Subcutaneous abdominal adipose tissue (tissue), 5 donors: ENCODE measurements around the gene COMMD3.

Experiments
- H3K27ac ChIP-seq: one replicate; pipeline ENCODE4 v1.7.0; 2013; ENCODE audit warnings: low read depth, mild to moderate bottlenecking, inconsistent platforms, low read length, moderate library complexity
- H3K27me3 ChIP-seq, 5 donors: one replicate each; pipeline ENCODE4 v1.7.0; 2013; ENCODE audit warnings: low read length in 5 of 5, inconsistent platforms in 1 of 5; ENCODE audit not compliant: control insufficient read depth in 5 of 5, insufficient read depth in 4 of 5
- H3K36me3 ChIP-seq, 5 donors: one replicate each; pipeline ENCODE4 v1.7.0; 2013; ENCODE audit warnings: low read length in 5 of 5; ENCODE audit not compliant: control insufficient read depth in 5 of 5, insufficient read depth in 5 of 5
- H3K4me1 ChIP-seq, 5 donors: one replicate each; pipeline ENCODE4 v1.7.0; 2013; ENCODE audit warnings: low read length in 5 of 5, mild to moderate bottlenecking in 3 of 5, moderate library complexity in 1 of 5; ENCODE audit not compliant: control insufficient read depth in 5 of 5, insufficient read depth in 5 of 5
- H3K4me3 ChIP-seq, 5 donors: one replicate each; pipeline ENCODE4 v1.7.0; 2013; ENCODE audit warnings: low read length in 5 of 5, low read depth in 1 of 5
- H3K9ac ChIP-seq, 5 donors: one replicate each; pipeline ENCODE4 v1.7.0; 2013; ENCODE audit warnings: low read length in 5 of 5, mild to moderate bottlenecking in 4 of 5, moderate library complexity in 3 of 5
- H3K9me3 ChIP-seq, 5 donors: one replicate each; pipeline ENCODE4 v1.7.0; 2013; ENCODE audit warnings: low read length in 5 of 5; ENCODE audit not compliant: control insufficient read depth in 5 of 5
- donor health status: healthy.
- donor health status: healthy.
- donor health status: healthy.
- donor health status: healthy.
- donor health status: healthy.

The COMMD3 gene

GRCh38 chr10:22316286-22317075, at the start of gene COMMD3:
TSS of gene COMMD3 (plus strand) at chr10:22316388. CDS start at chr10:22316418, 30 bp downstream.
- H3K27me3 ChIP-seq: no peaks in the 10 kb centered on the region
- no peaks in the 10 kb centered on the region for H3K36me3 ChIP-seq
- H3K9ac ChIP-seq: peak within 1 kb of the TSS; percentile 77 to 95 (median 88)
- H3K4me3 ChIP-seq: peak within 1 kb of the TSS; percentile 86 to 97 (median 93)
- H3K4me1 ChIP-seq: peaks cover 3 to 34% (median 23%) of the 10 kb centered on the region in 5 donors
- no peaks in the 10 kb centered on the region for H3K9me3 ChIP-seq
- H3K27ac ChIP-seq: peak within 1 kb of the TSS; percentile 96

- H3K36me3 ChIP-seq: no peaks in the 10 kb centered on the region
- H3K27me3 ChIP-seq: peaks cover 0 to under 1% (median 0%) of the 10 kb centered on the region in 5 donors
- H3K9ac ChIP-seq: no peak overlapping the region
- H3K4me1 ChIP-seq: no peaks in the 10 kb centered on the region
- H3K9me3 ChIP-seq: no peaks in the 10 kb centered on the region
- H3K27ac ChIP-seq: no peak overlapping the region
- H3K4me3 ChIP-seq: no peak overlapping the region
These were observed 47.7 kb upstream of the COMMD3 start for GRCh38 chr10:22268503-22268902.

GRCh38 chr10:22271786-22272185, 44.4 kb upstream of the COMMD3 start:
- H3K27ac ChIP-seq: no peak overlapping the region
- H3K27me3 ChIP-seq: no peaks in the 10 kb centered on the region
- no peaks in the 10 kb centered on the region for H3K9me3 ChIP-seq
- H3K4me3 ChIP-seq: no peak overlapping the region
- H3K36me3 ChIP-seq: no peaks in the 10 kb centered on the region
- H3K4me1 ChIP-seq: no peaks in the 10 kb centered on the region
- no peak overlapping the region for H3K9ac ChIP-seq

- no peaks in the 10 kb centered on the region for H3K36me3 ChIP-seq
- no peaks in the 10 kb centered on the region for H3K9me3 ChIP-seq
- no peak overlapping the region for H3K27ac ChIP-seq
- no peaks in the 10 kb centered on the region for H3K4me1 ChIP-seq
- no peak overlapping the region for H3K4me3 ChIP-seq
- no peak overlapping the region for H3K9ac ChIP-seq
- peaks cover 0 to 2% (median 0%) of the 10 kb centered on the region in 5 donors for H3K27me3 ChIP-seq
These were observed 37.8 kb upstream of the COMMD3 start for GRCh38 chr10:22278441-22278782.

- Histone ChIP-seq H3K9ac (no peak overlapping the region), H3K9me3 (no peaks in the 10 kb centered on the region), H3K27ac (no peak overlapping the region), H3K36me3 (no peaks in the 10 kb centered on the region), H3K4me1 (no peaks in the 10 kb centered on the region), H3K4me3 (no peak overlapping the region), H3K27me3 (peaks cover 0 to 2% (median 0%) of the 10 kb centered on the region in 5 donors)
These were observed 36.1 kb upstream of the COMMD3 start for GRCh38 chr10:22280078-22280477.

- no peaks in the 10 kb centered on the region for H3K9me3 ChIP-seq
- H3K27ac ChIP-seq: no peak overlapping the region
- no peaks in the 10 kb centered on the region for H3K36me3 ChIP-seq
- no peak overlapping the region for H3K4me3 ChIP-seq
- peaks cover 0 to 2% (median 0%) of the 10 kb centered on the region in 5 donors for H3K27me3 ChIP-seq
- no peak overlapping the region for H3K9ac ChIP-seq
- no peaks in the 10 kb centered on the region for H3K4me1 ChIP-seq
These were observed 31.1 kb upstream of the COMMD3 start for GRCh38 chr10:22285130-22285529.

- H3K9me3 ChIP-seq: no peaks in the 10 kb centered on the region
- no peak overlapping the region for H3K4me3 ChIP-seq
- peaks cover 0 to 2% (median 0%) of the 10 kb centered on the region in 5 donors for H3K27me3 ChIP-seq
- no peaks in the 10 kb centered on the region for H3K4me1 ChIP-seq
- no peaks in the 10 kb centered on the region for H3K36me3 ChIP-seq
- H3K27ac ChIP-seq: no peak overlapping the region
- no peak overlapping the region for H3K9ac ChIP-seq
These were observed 22.3 kb upstream of the COMMD3 start for GRCh38 chr10:22293747-22294404.

GRCh38 chr10:22294694-22295093, 21.5 kb upstream of the COMMD3 start:
- Histone ChIP-seq H3K27ac (no peak overlapping the region), H3K27me3 (peaks cover 0 to 2% (median 0%) of the 10 kb centered on the region in 5 donors), H3K4me1 (no peaks in the 10 kb centered on the region), H3K9me3 (no peaks in the 10 kb centered on the region), H3K4me3 (no peak overlapping the region), H3K36me3 (no peaks in the 10 kb centered on the region), H3K9ac (no peak overlapping the region)

GRCh38 chr10:22301193-22301592, 15.0 kb upstream of the COMMD3 start:
- H3K9ac ChIP-seq: no peak overlapping the region
- H3K36me3 ChIP-seq: no peaks in the 10 kb centered on the region
- no peaks in the 10 kb centered on the region for H3K4me1 ChIP-seq
- no peak overlapping the region for H3K4me3 ChIP-seq
- H3K27ac ChIP-seq: no peak overlapping the region
- no peaks in the 10 kb centered on the region for H3K9me3 ChIP-seq
- peaks cover 0 to under 1% (median 0%) of the 10 kb centered on the region in 5 donors for H3K27me3 ChIP-seq

- Histone ChIP-seq H3K9me3 (no peaks in the 10 kb centered on the region), H3K27ac (no peak overlapping the region), H3K4me3 (no peak overlapping the region), H3K27me3 (no peaks in the 10 kb centered on the region), H3K4me1 (no peaks in the 10 kb centered on the region), H3K36me3 (no peaks in the 10 kb centered on the region), H3K9ac (no peak overlapping the region)
These were observed 12.7 kb upstream of the COMMD3 start for GRCh38 chr10:22303461-22303860.
